22Rv1 (cell line): ENCODE results near the gene RHBDD3.
"Not testable (repeated sequence)": the region's sequence is repeated elsewhere in the genome, so short reads cannot be mapped to it uniquely, and the experiment has no call there.

Experiments
- H3K27ac ChIP-seq: fragments of 450-650 bp; 2 replicates; pipeline ENCODE4 v1.5.1; 2017
- CTCF ChIP-seq: fragments of 450-650 bp; IDR thresholded peaks from 2 replicates; pipeline ENCODE4 v1.5.1; 2017; ENCODE audit warnings: mild to moderate bottlenecking
- ZFX ChIP-seq: fragments of 450-650 bp; IDR thresholded peaks from 2 replicates; pipeline ENCODE4 v1.6.1; 2017; ENCODE audit warnings: antibody characterized with exemption, borderline replicate concordance

Gene RHBDD3

GRCh38 chr22:29224121-29224858, 43.5 kb downstream of the RHBDD3 start:
- TF ChIP-seq CTCF, result no peak
- H3K27ac ChIP-seq, result no peak overlapping the region

GRCh38 chr22:29219881-29220670, 47.7 kb downstream of the RHBDD3 start:
- TF ChIP-seq CTCF, result no peak
- no peak overlapping the region for H3K27ac ChIP-seq

- not testable (repeated sequence) for H3K27ac ChIP-seq
These were observed 48.4 kb downstream of the RHBDD3 start for GRCh38 chr22:29219409-29219782.

GRCh38 chr22:29218758-29219408, 48.9 kb downstream of the RHBDD3 start:
- H3K27ac ChIP-seq, result no peak overlapping the region

GRCh38 chr22:29217827-29218757, 49.7 kb downstream of the RHBDD3 start:
- no peak overlapping the region for H3K27ac ChIP-seq
- TF ChIP-seq ZFX (no peak), CTCF (no peak)

More at GRCh38 chr22:29218758-29219408, 48.9 kb downstream of the RHBDD3 start:
- TF ChIP-seq ZFX (no peak), CTCF (no peak)

- H3K27ac ChIP-seq, result no peak overlapping the region
- no peak for TF ChIP-seq ZFX
- no peak for TF ChIP-seq CTCF
These were observed 50.7 kb downstream of the RHBDD3 start for GRCh38 chr22:29216873-29217666.
